Mammary epithelial cell (primary cell): ENCODE measurements around the gene TSPAN3.

ENCODE experiments used
- CTCF ChIP-seq, 2 donors: IDR thresholded peaks in 1 of 2; conservative IDR thresholded peaks in 1 of 2; 2 replicates each; pipeline ENCODE4 v1.5.1; 2011 to 2012; ENCODE audit warnings: inconsistent platforms in 2 of 2, low read length in 2 of 2, mild to moderate bottlenecking in 2 of 2, control low read depth in 1 of 2, low read depth in 1 of 2; ENCODE audit not compliant: insufficient read depth in 1 of 2; ENCODE audit errors: extremely low read depth in 1 of 2
- EZH2 ChIP-seq: IDR thresholded peaks from 2 replicates; pipeline ENCODE4 v1.6.1; 2012; ENCODE audit warnings: low read length, inconsistent platforms, borderline replicate concordance

GRCh38 chr15:77017761-77018720 is 52.9 kb downstream of the TSPAN3 start:
- TF ChIP-seq CTCF (conservative IDR thresholded peaks at IDR 0.05 in 1 of 2, IDR thresholded peaks at IDR 0.05 in 1 of 2; ENCODE audit: extremely low read depth in 1 of 2, insufficient read depth in 1 of 2, low read depth in 1 of 2, low read length in 2 of 2) (no peak), EZH2 (no peak)
